Ovary (tissue), 9 donors: ENCODE measurements around the gene NRCAM. TPM values are rescaled to one million over a fixed set of nuclear protein-coding genes. Genes with fewer than 3 reads are reported as not detected.

Source experiments
- DNase-seq, 5 donors: peaks; one replicate each; pipeline ENCODE4 v3.0.0-alpha.2; 2019 to 2020
- H3K27ac ChIP-seq, 2 donors: fragments of 200-600 bp; one replicate each; pipeline versions ENCODE4 v1.5.1 to v1.8.0; 2019 to 2022
- H3K27me3 ChIP-seq: fragments of 200-600 bp; one replicate; pipeline ENCODE4 v1.8.0; 2022
- H3K36me3 ChIP-seq: fragments of 200-600 bp; sonication (generic); one replicate; pipeline ENCODE4 v1.5.1; 2019
- H3K4me1 ChIP-seq: one replicate; pipeline ENCODE4 v1.8.1; 2013; ENCODE audit warnings: mild to moderate bottlenecking, moderate library complexity; ENCODE audit not compliant: insufficient read depth
- H3K4me3 ChIP-seq: fragments of 200-600 bp; sonication (generic); one replicate; pipeline ENCODE4 v1.5.1; 2017
- H3K9me3 ChIP-seq, 2 donors: fragments of 200-600 bp in 1 of 2; sonication (generic) in 1 of 2; one replicate each; pipeline versions ENCODE4 v1.5.1 to v1.8.1; 2013 to 2019; ENCODE audit warnings: mild to moderate bottlenecking in 1 of 2, moderate library complexity in 1 of 2
- CTCF ChIP-seq, 3 donors: fragments of 450-650 bp in 2 of 3; fragments of 200-600 bp in 1 of 3; IDR thresholded peaks; one replicate each; pipeline versions ENCODE4 v1.5.1 to v1.8.0; 2016 to 2022; ENCODE audit warnings: antibody characterized with exemption in 3 of 3, mild to moderate bottlenecking in 1 of 3
- EP300 ChIP-seq: sonication (generic); formaldehyde crosslinking; IDR thresholded peaks from one replicate; pipeline ENCODE4 v1.6.1; 2017; ENCODE audit warnings: antibody characterized with exemption
- POLR2A ChIP-seq: fragments of 450-650 bp; IDR thresholded peaks from one replicate; pipeline ENCODE4 v1.6.1; 2017; ENCODE audit warnings: antibody characterized with exemption, mild to moderate bottlenecking, moderate library complexity
- WGBS, 3 donors: extraction: QIAGEN DNeasy Blood & Tissue Kit in 1 of 3; methylation state at CpG; one replicate each; pipeline versions ENCODE4 v1.1.5 to v1.1.7; 2013 to 2017; 5-methylcytosine and 5-hydroxymethylcytosine counted together
- intact Hi-C, 4 donors: fragments of 100-400 bp; cut with DNase I; formaldehyde crosslinking; loops; one replicate each; pipeline versions ENCODE4 v1.11.0 to v1.15.1; 2022 to 2023
- polyA plus RNA-seq, 2 donors: library from polyadenylated mRNA; stranded (reverse); fragments of 200-250 nt in 1 of 2; fragments of 350-450 nt in 1 of 2; fragmentation: Illumina TruSeq in 1 of 2; extraction: RNeasy Lipid Tissue Mini Kit (QIAGEN cat#74804) in 1 of 2; gene quantifications; one replicate each; pipeline ENCODE4 v1.2.3, GENCODE V29; 2013 to 2014
- total RNA-seq, 7 donors: library from RNA; depleted of rRNA in 2 of 7; stranded (reverse); fragments of >200 nt in 2 of 7; fragmentation: NEBNext Ultra II Directional in 3 of 7; extraction: Animal tissue kit (Norgen Biotek cat#: 25700) in 3 of 7; gene quantifications; one replicate each; pipeline versions ENCODE4 v1.1.0 to v1.2.4, GENCODE V29; 2016 to 2023
- donor health status: DM: no; HTN: no; CAD: no; lungs with moderate emphysema.
- donor health status: DM: no; HTN: no; CAD: no.
- donor health status: Bipolar disorder and iron deficiency.
- donor health status: DM: yes; HTN: yes; CAD: no.
- donor health status: DM: no; HTN: no; CAD: no.
- donor health status: DM: yes; HTN: yes; CAD: no.

The NRCAM gene
- total and polyA plus RNA-seq, 9 donors: 0.61 to 14.8 (median 2.8) TPM

- H3K36me3 ChIP-seq: no peaks in the 10 kb centered on the region
- no peak overlapping the region for H3K27ac ChIP-seq
- intact Hi-C loops: no loop called here
- no peaks in the 10 kb centered on the region for H3K4me1 ChIP-seq
- no peak for DNase-seq
- no peak overlapping the region for H3K4me3 ChIP-seq
- 77 to 88% (median 83%) methylated on average over 9 of the region's 9 CpGs for WGBS, 3 donors
- TF ChIP-seq CTCF (IDR thresholded peaks at IDR 0.05): no peak
- no peaks in the 10 kb centered on the region for H3K27me3 ChIP-seq
- no peaks in the 10 kb centered on the region for H3K9me3 ChIP-seq
Observed at GRCh38 chr7:108286290-108286904, 169.8 kb downstream of the NRCAM start.

DNA sequence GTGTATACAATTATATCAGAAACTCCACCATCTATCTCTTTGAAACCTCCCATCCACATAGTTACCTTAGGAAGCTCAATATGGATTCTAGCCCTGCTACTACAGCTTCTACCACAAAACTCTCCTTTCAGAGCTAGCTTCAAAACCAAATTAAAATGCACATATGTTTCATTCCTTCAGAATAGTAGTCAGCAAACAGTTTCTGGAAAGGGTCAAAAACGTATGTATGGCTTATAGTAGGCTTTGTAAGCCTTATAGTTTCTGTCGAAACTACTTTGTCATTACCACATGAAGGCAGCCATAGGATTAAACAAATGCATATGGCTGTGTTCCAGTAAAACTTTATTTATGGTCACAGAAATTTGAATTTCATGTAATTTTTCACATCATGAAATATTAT, 170.5 kb downstream of the NRCAM start:
- TF ChIP-seq CTCF (IDR thresholded peaks at IDR 0.05): no peak
- TF ChIP-seq POLR2A: no peak
- no peak for TF ChIP-seq EP300
- no peaks in the 10 kb centered on the region for H3K4me1 ChIP-seq
- H3K27me3 ChIP-seq: no peaks in the 10 kb centered on the region
- H3K27ac ChIP-seq: no peak overlapping the region
- 64 to 85% (median 84%) methylated on average over 2 of the region's 2 CpGs for WGBS, 3 donors
- intact Hi-C loops: no loop called here
- no peak overlapping the region for H3K4me3 ChIP-seq
- DNase-seq: no peak
- H3K9me3 ChIP-seq: no peaks in the 10 kb centered on the region
- H3K36me3 ChIP-seq: no peaks in the 10 kb centered on the region

DNA sequence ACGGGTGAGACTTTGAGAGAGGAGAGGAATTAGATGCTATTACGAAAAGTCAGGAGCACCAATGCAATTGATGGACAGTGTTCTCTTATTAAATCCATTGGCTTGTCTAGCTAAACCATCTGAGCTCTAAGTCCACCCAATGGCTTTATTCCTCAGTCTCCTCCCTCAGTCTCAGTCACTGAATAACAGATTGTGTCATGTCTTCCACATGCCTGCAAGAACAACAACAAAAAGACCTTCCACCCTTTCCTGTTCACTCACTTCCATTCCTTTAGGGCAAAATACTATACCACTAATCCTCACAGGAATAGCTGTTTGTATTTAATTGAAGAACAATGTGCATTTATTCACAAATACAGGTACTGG, 171.2 kb downstream of the NRCAM start:
- H3K4me3 ChIP-seq: no peak overlapping the region
- no peaks in the 10 kb centered on the region for H3K9me3 ChIP-seq
- H3K4me1 ChIP-seq: no peaks in the 10 kb centered on the region
- WGBS, 3 donors: 87 to 98% (median 95%) methylated on average over 2 of the region's 2 CpGs
- no peak overlapping the region for H3K27ac ChIP-seq
- intact Hi-C loops: no loop called here
- H3K27me3 ChIP-seq: no peaks in the 10 kb centered on the region
- H3K36me3 ChIP-seq: no peaks in the 10 kb centered on the region
- no peak for TF ChIP-seq POLR2A
- no peak for TF ChIP-seq EP300
- no peak for DNase-seq

- intact Hi-C loops: no loop called here
- Histone ChIP-seq H3K27me3 (no peaks in the 10 kb centered on the region), H3K9me3 (no peaks in the 10 kb centered on the region), H3K4me3 (no peak overlapping the region), H3K4me1 (no peaks in the 10 kb centered on the region), H3K27ac (no peak overlapping the region), H3K36me3 (no peaks in the 10 kb centered on the region)
- 87 to 91% (median 89%) methylated on average over 6 of the region's 6 CpGs for WGBS, 3 donors
- no peak for DNase-seq
- TF ChIP-seq CTCF (IDR thresholded peaks at IDR 0.05): no peak
- no peak for TF ChIP-seq POLR2A
- TF ChIP-seq EP300: no peak
Observed at GRCh38 chr7:108284349-108285002, 171.8 kb downstream of the NRCAM start.

- intact Hi-C loops: no loop called here
- Histone ChIP-seq H3K27me3 (no peaks in the 10 kb centered on the region), H3K27ac (no peak overlapping the region), H3K9me3 (no peaks in the 10 kb centered on the region), H3K4me3 (no peak overlapping the region), H3K36me3 (no peaks in the 10 kb centered on the region), H3K4me1 (no peaks in the 10 kb centered on the region)
- DNase-seq: no peak
- WGBS, 3 donors: 70 to 75% (median 70%) methylated on average over 3 of the region's 3 CpGs
- TF ChIP-seq EP300 (no peak), POLR2A (no peak), CTCF (IDR thresholded peaks at IDR 0.05) (no peak)
Observed at GRCh38 chr7:108283252-108283651, 173.0 kb downstream of the NRCAM start.
